Adipocyte (in vitro differentiated cells): ENCODE measurements around the gene BTBD9.
"Not testable (repeated sequence)": the region's sequence is repeated elsewhere in the genome, so short reads cannot be mapped to it uniquely, and the experiment has no call there.

Source experiments
- DNase-seq: peaks from one replicate; pipeline ENCODE4 v3.0.0-alpha.2; 2015; ENCODE audit warnings: low read depth
- H3K27me3 ChIP-seq: replicated peaks from 2 replicates; pipeline ENCODE4 v1.7.0; 2013; ENCODE audit warnings: mild to moderate bottlenecking, low read length, moderate library complexity; ENCODE audit not compliant: control insufficient read depth, insufficient read depth
- H3K36me3 ChIP-seq: 2 replicates; pipeline ENCODE4 v1.7.0; 2013; ENCODE audit warnings: low read length, mild to moderate bottlenecking, moderate library complexity; ENCODE audit not compliant: control insufficient read depth, insufficient read depth, severe bottlenecking
- H3K4me1 ChIP-seq: 2 replicates; pipeline ENCODE4 v1.7.0; 2013; ENCODE audit warnings: mild to moderate bottlenecking, low read length, moderate library complexity; ENCODE audit not compliant: control insufficient read depth, insufficient read depth
- H3K4me3 ChIP-seq: 2 replicates; pipeline ENCODE4 v1.7.0; 2013; ENCODE audit warnings: mild to moderate bottlenecking, low read length, moderate library complexity
- H3K9ac ChIP-seq: 2 replicates; pipeline ENCODE4 v1.7.0; 2013; ENCODE audit warnings: mild to moderate bottlenecking, low read length, moderate library complexity
- H3K9me3 ChIP-seq: 2 replicates; pipeline ENCODE4 v1.7.0; 2013; ENCODE audit warnings: mild to moderate bottlenecking, low read length, moderate library complexity; ENCODE audit not compliant: control insufficient read depth

The BTBD9 gene

GRCh38 chr6:38646166-38646878 is 6.6 kb upstream of the BTBD9 start:
- no peaks in the 10 kb centered on the region for H3K4me1 ChIP-seq
- no peak overlapping the region for H3K4me3 ChIP-seq
- no peak for DNase-seq
- H3K9ac ChIP-seq: no peak overlapping the region
- no peaks in the 10 kb centered on the region for H3K36me3 ChIP-seq
- H3K27me3 ChIP-seq: no peaks in the 10 kb centered on the region
- no peaks in the 10 kb centered on the region for H3K9me3 ChIP-seq

GRCh38 chr6:38644951-38645350 is 5.2 kb upstream of the BTBD9 start:
- Histone ChIP-seq H3K4me3 (no peak overlapping the region), H3K9me3 (no peaks in the 10 kb centered on the region), H3K9ac (no peak overlapping the region), H3K27me3 (no peaks in the 10 kb centered on the region), H3K4me1 (peaks cover 3% of the 10 kb centered on the region), H3K36me3 (no peaks in the 10 kb centered on the region)
- no peak for DNase-seq

- Histone ChIP-seq H3K4me3 (peak overlapping the region; percentile 93), H3K27me3 (no peaks in the 10 kb centered on the region), H3K36me3 (no peaks in the 10 kb centered on the region), H3K9me3 (no peaks in the 10 kb centered on the region), H3K9ac (peak overlapping the region; percentile 94), H3K4me1 (peaks cover 9% of the 10 kb centered on the region)
- peak; percentile 4 for DNase-seq
Observed at GRCh38 chr6:38640216-38640909, 634 bp upstream of the BTBD9 start.

- Histone ChIP-seq H3K9ac (peak overlapping the region; percentile 94), H3K4me1 (peaks cover 9% of the 10 kb centered on the region), H3K27me3 (no peaks in the 10 kb centered on the region), H3K36me3 (no peaks in the 10 kb centered on the region), H3K4me3 (peak overlapping the region; percentile 93), H3K9me3 (no peaks in the 10 kb centered on the region)
- peak; percentile 79 for DNase-seq
Observed at GRCh38 chr6:38638941-38639497, 710 bp downstream of the BTBD9 start.

GRCh38 chr6:38637756-38638155 is 2.0 kb downstream of the BTBD9 start:
- Histone ChIP-seq H3K4me3 (no peak overlapping the region), H3K27me3 (no peaks in the 10 kb centered on the region), H3K36me3 (no peaks in the 10 kb centered on the region), H3K9ac (no peak overlapping the region), H3K9me3 (no peaks in the 10 kb centered on the region), H3K4me1 (peaks cover 9% of the 10 kb centered on the region)
- no peak for DNase-seq

- Histone ChIP-seq H3K27me3 (no peaks in the 10 kb centered on the region), H3K9ac (no peak overlapping the region), H3K4me3 (no peak overlapping the region), H3K36me3 (no peaks in the 10 kb centered on the region), H3K9me3 (no peaks in the 10 kb centered on the region), H3K4me1 (peaks cover 8% of the 10 kb centered on the region)
- no peak for DNase-seq
Observed at GRCh38 chr6:38636027-38636426, 3.7 kb downstream of the BTBD9 start.

- Histone ChIP-seq H3K4me3 (no peak overlapping the region), H3K36me3 (no peaks in the 10 kb centered on the region), H3K9ac (no peak overlapping the region), H3K9me3 (no peaks in the 10 kb centered on the region), H3K4me1 (peaks cover 6% of the 10 kb centered on the region), H3K27me3 (no peaks in the 10 kb centered on the region)
- no peak for DNase-seq
Observed at GRCh38 chr6:38634518-38634917, 5.2 kb downstream of the BTBD9 start.

GRCh38 chr6:38632490-38632889 is 7.2 kb downstream of the BTBD9 start:
- no peak for DNase-seq
- H3K9me3 ChIP-seq: no peaks in the 10 kb centered on the region
- H3K27me3 ChIP-seq: no peaks in the 10 kb centered on the region
- H3K4me3 ChIP-seq: no peak overlapping the region
- no peaks in the 10 kb centered on the region for H3K4me1 ChIP-seq
- H3K36me3 ChIP-seq: no peaks in the 10 kb centered on the region
- no peak overlapping the region for H3K9ac ChIP-seq

- H3K27me3 ChIP-seq: no peaks in the 10 kb centered on the region
- no peak for DNase-seq
- no peaks in the 10 kb centered on the region for H3K36me3 ChIP-seq
- H3K4me1 ChIP-seq: no peaks in the 10 kb centered on the region
- no peak overlapping the region for H3K4me3 ChIP-seq
- no peaks in the 10 kb centered on the region for H3K9me3 ChIP-seq
- H3K9ac ChIP-seq: no peak overlapping the region
Observed at GRCh38 chr6:38631186-38631783, 8.4 kb downstream of the BTBD9 start.

- Histone ChIP-seq H3K9ac (no peak overlapping the region), H3K36me3 (no peaks in the 10 kb centered on the region), H3K9me3 (no peaks in the 10 kb centered on the region), H3K27me3 (no peaks in the 10 kb centered on the region), H3K4me3 (no peak overlapping the region), H3K4me1 (no peaks in the 10 kb centered on the region)
- no peak for DNase-seq
Observed at GRCh38 chr6:38625217-38625616, 14.5 kb downstream of the BTBD9 start.

- not testable (repeated sequence) for DNase-seq, H3K4me3 ChIP-seq, H3K27me3 ChIP-seq, H3K4me1 ChIP-seq, H3K9ac ChIP-seq, H3K9me3 ChIP-seq, H3K36me3 ChIP-seq
Observed at GRCh38 chr6:38619342-38619741, 20.4 kb downstream of the BTBD9 start.
